Left ventricle myocardium inferior (tissue), 1 donor: ENCODE results near the gene LONRF3. TPM values are rescaled to one million over a fixed set of nuclear protein-coding genes. Genes with fewer than 3 reads are reported as not detected.

ENCODE experiments used
- DNase-seq: peaks from one replicate; pipeline ENCODE4 v3.0.0-alpha.2; 2020
- H3K27ac ChIP-seq: fragments of 200-600 bp; replicated peaks from 2 replicates; pipeline ENCODE4 v1.8.0; 2021
- H3K27me3 ChIP-seq: fragments of 200-600 bp; 2 replicates; pipeline ENCODE4 v1.8.0; 2021; ENCODE audit warnings: low read depth
- H3K36me3 ChIP-seq: fragments of 200-600 bp; 2 replicates; pipeline ENCODE4 v1.8.0; 2021
- H3K4me1 ChIP-seq: fragments of 200-600 bp; 2 replicates; pipeline ENCODE4 v1.8.0; 2021
- H3K4me3 ChIP-seq: fragments of 200-600 bp; 2 replicates; pipeline ENCODE4 v1.8.0; 2021; ENCODE audit warnings: mild to moderate bottlenecking, moderate library complexity
- H3K9me3 ChIP-seq: fragments of 200-600 bp; replicated peaks from 2 replicates; pipeline ENCODE4 v1.8.0; 2021
- CTCF ChIP-seq: fragments of 200-600 bp; IDR thresholded peaks from 2 replicates; pipeline ENCODE4 v1.8.0; 2021; ENCODE audit warnings: antibody characterized with exemption, mild to moderate bottlenecking, borderline replicate concordance
- intact Hi-C: fragments of 100-400 bp; cut with micrococcal nuclease; formaldehyde crosslinking; loops from one replicate; pipeline ENCODE4 v1.11.0; 2022
- total RNA-seq: library from RNA; stranded (reverse); fragmentation: NEBNext Ultra II Directional; extraction: Animal tissue kit (Norgen Biotek cat#: 25700); gene quantifications from one replicate; pipeline ENCODE4 v1.2.1, GENCODE V29; 2021
- donor health status: DM: no; HTN: yes; CAD: no; lungs with severe emphysema.

Gene LONRF3
- total RNA-seq, 1 donor from 2014 or later, result 0.93 TPM

GRCh38 chrX:119063428-119063827, 89.0 kb downstream of the LONRF3 start:
- Histone ChIP-seq H3K27me3 (no peaks in the 10 kb centered on the region), H3K4me1 (peaks cover 6% of the 10 kb centered on the region), H3K9me3 (no peaks in the 10 kb centered on the region), H3K36me3 (no peaks in the 10 kb centered on the region), H3K4me3 (no peak overlapping the region), H3K27ac (no peak overlapping the region)
- intact Hi-C loops, result loop anchor here (5.0 to 10.0 kb wide), 2 partner anchors 59 to 216 kb away; no protein-coding TSS in a partner anchor
- no peak for TF ChIP-seq CTCF
- DNase-seq, result no peak

- no peak overlapping the region for H3K4me3 ChIP-seq
- TF ChIP-seq CTCF, result peak; percentile 70
- no peaks in the 10 kb centered on the region for H3K9me3 ChIP-seq
- H3K36me3 ChIP-seq, result no peaks in the 10 kb centered on the region
- no peak overlapping the region for H3K27ac ChIP-seq
- intact Hi-C loops, result loop anchor here (10.0 kb wide), 1 partner anchor 62 kb away; no protein-coding TSS in a partner anchor
- H3K4me1 ChIP-seq, result peaks cover 5% of the 10 kb centered on the region
- DNase-seq, result peak; percentile 43
- no peaks in the 10 kb centered on the region for H3K27me3 ChIP-seq
Measured at GRCh38 chrX:119067023-119067739, 92.8 kb downstream of the LONRF3 start.

Other genes with a start within 250 kb of the LONRF3 start
- gene IL13RA1, start 247.0 kb upstream of the LONRF3 start, total RNA-seq, result 14.8 TPM
- not detected for gene ZCCHC12, start 150.8 kb upstream of the LONRF3 start, total RNA-seq
- not detected for gene CT47C1, start 98.4 kb downstream of the LONRF3 start, total RNA-seq
- not detected for gene KIAA1210, start 153.2 kb downstream of the LONRF3 start, total RNA-seq